Stimulated activated CD8-positive, alpha-beta memory T cell treated with anti-CD3 and anti-CD28 coated beads, Interleukin-15, amount 100 ng/mL, for 4 hours (primary cell): ENCODE data around the gene EP300.
"Not testable (repeated sequence)": the region's sequence is repeated elsewhere in the genome, so short reads cannot be mapped to it uniquely, and the experiment has no call there.

Source experiments
- DNase-seq, 2 donors: peaks; one replicate each; pipeline ENCODE4 v3.0.0-alpha.2; 2020; ENCODE audit warnings: low read depth in 2 of 2

Gene EP300

GRCh38 chr22:41078931-41079330, 13.5 kb upstream of the EP300 start:
- DNase-seq, result no peak

- DNase-seq, result no peak
Observed at GRCh38 chr22:41085842-41086241, 6.5 kb upstream of the EP300 start.

- peak; percentile 98 to 100 for DNase-seq
Observed at GRCh38 chr22:41091132-41092022, 1.0 kb upstream of the EP300 start.

GRCh38 chr22:41092847-41093411, 537 bp downstream of the EP300 start:
- no peak for DNase-seq

- DNase-seq, result no peak
Observed at GRCh38 chr22:41094041-41094593, 1.7 kb downstream of the EP300 start.

- no peak for DNase-seq
Observed at GRCh38 chr22:41096391-41096790, 4.0 kb downstream of the EP300 start.

GRCh38 chr22:41096841-41097240, 4.4 kb downstream of the EP300 start:
- no peak for DNase-seq

GRCh38 chr22:41099036-41099435, 6.6 kb downstream of the EP300 start:
- no peak for DNase-seq

- DNase-seq, result no peak
Observed at GRCh38 chr22:41106122-41106968, 14.0 kb downstream of the EP300 start.

- not testable (repeated sequence) for DNase-seq
Observed at GRCh38 chr22:41106969-41107325, 14.6 kb downstream of the EP300 start.

- no peak for DNase-seq
Observed at GRCh38 chr22:41110968-41111367, 18.6 kb downstream of the EP300 start.

- no peak for DNase-seq
Observed at GRCh38 chr22:41116342-41116741, 23.9 kb downstream of the EP300 start.

GRCh38 chr22:41117127-41117965, 25.0 kb downstream of the EP300 start:
- DNase-seq, result no peak

- no peak for DNase-seq
Observed at GRCh38 chr22:41123151-41123550, 30.8 kb downstream of the EP300 start.

- no peak for DNase-seq
Observed at GRCh38 chr22:41124086-41124485, 31.7 kb downstream of the EP300 start.

- DNase-seq, result no peak
Observed at GRCh38 chr22:41127451-41127850, 35.1 kb downstream of the EP300 start.

GRCh38 chr22:41128606-41129005, 36.2 kb downstream of the EP300 start:
- DNase-seq, result no peak

GRCh38 chr22:41132550-41132949, 40.2 kb downstream of the EP300 start:
- DNase-seq, result no peak

- no peak for DNase-seq
Observed at GRCh38 chr22:41140365-41140957, 48.1 kb downstream of the EP300 start.

GRCh38 chr22:41145921-41146320, 53.5 kb downstream of the EP300 start:
- DNase-seq, result not testable (repeated sequence)

- DNase-seq, result no peak
Observed at GRCh38 chr22:41146573-41146972, 54.2 kb downstream of the EP300 start.
